Astrocyte (in vitro differentiated cells and primary cell): ENCODE measurements around the gene KRTAP21-2.

Source experiments
- CTCF ChIP-seq: IDR thresholded peaks from 2 replicates; pipeline ENCODE4 v1.5.1; 2011; ENCODE audit warnings: low read depth, mild to moderate bottlenecking, inconsistent platforms, low read length, moderate library complexity; ENCODE audit not compliant: insufficient read depth
- EZH2 ChIP-seq: IDR thresholded peaks from 2 replicates; pipeline ENCODE4 v1.6.1; 2012; ENCODE audit warnings: mild to moderate bottlenecking, low read length, inconsistent platforms; ENCODE audit not compliant: insufficient read depth

- no peak for TF ChIP-seq CTCF
- no peak for TF ChIP-seq EZH2
Observed at GRCh38 chr21:30717105-30717504, 30.0 kb downstream of the KRTAP21-2 start.
